Measurements from ENCODE around the gene PRR12.

The PRR12 gene

DNA sequence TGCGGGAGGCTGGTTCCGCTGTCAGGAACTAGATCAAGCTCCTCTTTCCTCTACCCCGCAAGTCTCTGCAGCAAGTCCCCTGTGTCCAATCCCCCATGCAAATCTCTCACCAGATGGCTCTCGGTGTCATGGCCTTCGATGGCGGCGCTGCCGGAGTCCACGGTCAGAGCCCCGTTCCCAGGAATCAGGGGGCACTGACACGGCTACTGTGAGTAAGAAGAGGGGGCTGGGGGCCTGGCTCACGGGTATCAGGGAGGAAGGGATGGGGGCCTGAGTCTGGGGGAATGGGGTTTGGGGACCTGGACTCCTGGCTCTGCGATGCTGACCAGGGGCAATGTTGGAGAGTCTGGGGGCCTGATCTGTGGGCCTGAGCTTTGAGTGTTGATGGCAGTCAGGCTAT lies 55.0 kb downstream of the PRR12 start:
- DNase-seq (ENCODE audit: extremely low spot score): no peak
- CTCF ChIA-PET: interaction anchor here (1.2 kb wide), 1 partner anchor 22 kb away, joined by 3 read pairs; no protein-coding TSS in a partner anchor

GRCh38 chr19:49646586-49646985 lies 55.6 kb downstream of the PRR12 start:
- no peak for DNase-seq (ENCODE audit: extremely low spot score)
- ChIA-PET CTCF (interaction anchor here (1.2 kb wide), 1 partner anchor 21 kb away, joined by 3 read pairs; no protein-coding TSS in a partner anchor), POLR2A (no interaction called here)
- TF ChIP-seq BHLHE40 (IDR thresholded peaks at IDR 0.05; ENCODE audit: borderline replicate concordance): no peak
- no peak for TF ChIP-seq CTBP1 (IDR thresholded peaks at IDR 0.05; ENCODE audit: borderline replicate concordance)
- TF ChIP-seq PKNOX1 (IDR thresholded peaks at IDR 0.05): no peak
- TF ChIP-seq HDGF (IDR thresholded peaks at IDR 0.05; ENCODE audit: borderline replicate concordance): no peak
- no peak for TF ChIP-seq FOXK2 (IDR thresholded peaks at IDR 0.05)
- TF ChIP-seq ZNF384 (IDR thresholded peaks at IDR 0.05): no peak
- TF ChIP-seq NFRKB (IDR thresholded peaks at IDR 0.05): no peak
- TF ChIP-seq ELF4 (IDR thresholded peaks at IDR 0.05): no peak
- TF ChIP-seq FOXA1 (IDR thresholded peaks at IDR 0.05): no peak
- no peak for TF ChIP-seq L3MBTL2 (conservative IDR thresholded peaks at IDR 0.05)
- TF ChIP-seq SP1 (IDR thresholded peaks at IDR 0.05): no peak
- TF ChIP-seq TARDBP (IDR thresholded peaks at IDR 0.05): no peak

More for the DNA sequence above, 55.0 kb downstream of the PRR12 start:
- TF ChIP-seq LEF1 (IDR thresholded peaks at IDR 0.05; ENCODE audit: borderline replicate concordance) (no peak), PKNOX1 (IDR thresholded peaks at IDR 0.05) (no peak), FOXM1 (IDR thresholded peaks at IDR 0.05; ENCODE audit: borderline replicate concordance) (no peak), NFRKB (IDR thresholded peaks at IDR 0.05) (no peak), TARDBP (IDR thresholded peaks at IDR 0.05) (no peak), SUZ12 (IDR thresholded peaks at IDR 0.05) (no peak), FOXK2 (IDR thresholded peaks at IDR 0.05) (no peak), ELF4 (IDR thresholded peaks at IDR 0.05) (no peak), ZNF384 (IDR thresholded peaks at IDR 0.05) (no peak), FOXA1 (IDR thresholded peaks at IDR 0.05) (no peak), CTBP1 (IDR thresholded peaks at IDR 0.05; ENCODE audit: borderline replicate concordance) (no peak), ARNT (IDR thresholded peaks at IDR 0.05) (no peak), SP1 (IDR thresholded peaks at IDR 0.05) (no peak), BHLHE40 (IDR thresholded peaks at IDR 0.05; ENCODE audit: borderline replicate concordance) (no peak), HDGF (IDR thresholded peaks at IDR 0.05; ENCODE audit: borderline replicate concordance) (no peak), L3MBTL2 (conservative IDR thresholded peaks at IDR 0.05) (no peak)
- POLR2A ChIA-PET: no interaction called here

GRCh38 chr19:49651029-49651819 lies 60.2 kb downstream of the PRR12 start:
- ChIA-PET CTCF (no interaction called here), POLR2A (no interaction called here)
- DNase-seq (ENCODE audit: extremely low spot score): no peak
- no peak for TF ChIP-seq CTBP1 (IDR thresholded peaks at IDR 0.05; ENCODE audit: borderline replicate concordance)
- no peak for TF ChIP-seq ARNT (IDR thresholded peaks at IDR 0.05)
- no peak for TF ChIP-seq ZNF384 (IDR thresholded peaks at IDR 0.05)
- TF ChIP-seq PKNOX1 (IDR thresholded peaks at IDR 0.05): no peak
- TF ChIP-seq BHLHE40 (IDR thresholded peaks at IDR 0.05; ENCODE audit: borderline replicate concordance): no peak
- no peak for TF ChIP-seq ELF4 (IDR thresholded peaks at IDR 0.05)
- TF ChIP-seq HDGF (IDR thresholded peaks at IDR 0.05; ENCODE audit: borderline replicate concordance): no peak
- TF ChIP-seq NFRKB (IDR thresholded peaks at IDR 0.05): no peak
- TF ChIP-seq FOXK2 (IDR thresholded peaks at IDR 0.05): no peak
- TF ChIP-seq TARDBP (IDR thresholded peaks at IDR 0.05): no peak
- no peak for TF ChIP-seq LEF1 (IDR thresholded peaks at IDR 0.05; ENCODE audit: borderline replicate concordance)
- TF ChIP-seq L3MBTL2 (conservative IDR thresholded peaks at IDR 0.05): no peak
- no peak for TF ChIP-seq FOXM1 (IDR thresholded peaks at IDR 0.05; ENCODE audit: borderline replicate concordance)
- TF ChIP-seq SUZ12 (IDR thresholded peaks at IDR 0.05): no peak
- no peak for TF ChIP-seq SP1 (IDR thresholded peaks at IDR 0.05)

- CTCF ChIA-PET: no interaction called here
- POLR2A ChIA-PET: no interaction called here
- no peak for TF ChIP-seq FOXK2 (IDR thresholded peaks at IDR 0.05)
- no peak for TF ChIP-seq ZNF384 (IDR thresholded peaks at IDR 0.05)
- no peak for TF ChIP-seq BHLHE40 (IDR thresholded peaks at IDR 0.05; ENCODE audit: borderline replicate concordance)
- TF ChIP-seq SP1 (IDR thresholded peaks at IDR 0.05): no peak
- TF ChIP-seq ARNT (IDR thresholded peaks at IDR 0.05): no peak
- no peak for TF ChIP-seq LEF1 (IDR thresholded peaks at IDR 0.05; ENCODE audit: borderline replicate concordance)
- TF ChIP-seq HDGF (IDR thresholded peaks at IDR 0.05; ENCODE audit: borderline replicate concordance): no peak
- TF ChIP-seq SUZ12 (IDR thresholded peaks at IDR 0.05): no peak
- TF ChIP-seq PKNOX1 (IDR thresholded peaks at IDR 0.05): no peak
- no peak for TF ChIP-seq FOXA1 (IDR thresholded peaks at IDR 0.05)
- TF ChIP-seq ELF4 (IDR thresholded peaks at IDR 0.05): no peak
- no peak for TF ChIP-seq FOXM1 (IDR thresholded peaks at IDR 0.05; ENCODE audit: borderline replicate concordance)
- TF ChIP-seq NFRKB (IDR thresholded peaks at IDR 0.05): no peak
- no peak for TF ChIP-seq TARDBP (IDR thresholded peaks at IDR 0.05)
- DNase-seq (ENCODE audit: extremely low spot score): no peak
Observed at GRCh38 chr19:49651820-49652550, 61.0 kb downstream of the PRR12 start.
